ENCODE measurements around the gene NAPA. TPM values are rescaled to one million over a fixed set of nuclear protein-coding genes. Genes with fewer than 3 reads are reported as not detected.
A peak's percentile ranks its signal among the peaks of the same experiment; 100 is the strongest.

The NAPA gene
- total RNA-seq, 1 experiment from 2014 or later = 61.3 TPM

- ATAC-seq = no peak
Measured at GRCh38 chr19:47494729-47495128, 20.1 kb downstream of the NAPA start.

GRCh38 chr19:47494211-47494547, 20.7 kb downstream of the NAPA start:
- POLR2A ChIA-PET = no interaction called here
- Mint-ChIP-seq H3K36me3 (peaks cover 7% of the 10 kb centered on the region; the same call in 1 of the 2 replicates), H3K9me3 (no peaks in the 10 kb centered on the region), H3K27ac (no peak overlapping the region; the same call in 1 of the 2 replicates), H3K4me1 (peaks cover 5% of the 10 kb centered on the region; the same call in 1 of the 2 replicates), H3K27me3 (ENCODE audit: low read depth) (no peaks in the 10 kb centered on the region), H3K4me3 (no peak overlapping the region)
- DNase-seq (ENCODE audit: low spot score) (no peak), ATAC-seq (no peak)
- CTCF ChIA-PET = interaction anchor here (3.5 kb wide), 1 partner anchor 10 kb away, joined by 13 read pairs; the partner anchor contains the start of gene KPTN
- TF ChIP-seq ZNF281 (CRISPR knock-in tag; IDR thresholded peaks at IDR 0.05) = no peak
- no peak for TF ChIP-seq ARID4B (CRISPR knock-in tag; IDR thresholded peaks at IDR 0.05; ENCODE audit: borderline replicate concordance)
- TF ChIP-seq TCF7 (CRISPR knock-in tag; IDR thresholded peaks at IDR 0.05; ENCODE audit: low read depth) = no peak
- no peak for TF ChIP-seq JUN (CRISPR knock-in tag; IDR thresholded peaks at IDR 0.05)
- no peak for TF ChIP-seq ZNF232 (CRISPR knock-in tag; IDR thresholded peaks at IDR 0.05)
- no peak for TF ChIP-seq TP53 (CRISPR knock-in tag; IDR thresholded peaks at IDR 0.05)
- TF ChIP-seq USF1 (CRISPR knock-in tag; IDR thresholded peaks at IDR 0.05) = no peak
- no peak for TF ChIP-seq IRF1 (CRISPR knock-in tag; IDR thresholded peaks at IDR 0.05)
- no peak for TF ChIP-seq CREM (CRISPR knock-in tag; IDR thresholded peaks at IDR 0.05)
- no peak for TF ChIP-seq GRHL2 (CRISPR knock-in tag; IDR thresholded peaks at IDR 0.05; ENCODE audit: insufficient replicate concordance, severe bottlenecking)

More at GRCh38 chr19:47494729-47495128, 20.1 kb downstream of the NAPA start:
- TF ChIP-seq HMGA2 (CRISPR knock-in tag; IDR thresholded peaks at IDR 0.05) = no peak
- peaks cover 10% of the 10 kb centered on the region for H3K4me1 Mint-ChIP-seq
- no peak overlapping the region for H3K4me3 Mint-ChIP-seq
- CTCF ChIA-PET = interaction anchor here (1.5 to 3.5 kb wide), 2 partner anchors 10 to 58 kb away, joined by 7 to 13 read pairs; partner anchors contain the start of gene KPTN
- no peak overlapping the region for H3K27ac Mint-ChIP-seq
- H3K36me3 Mint-ChIP-seq = peaks cover 7% of the 10 kb centered on the region; the same call in 1 of the 2 replicates
- POLR2A ChIA-PET = no interaction called here
- no peaks in the 10 kb centered on the region for H3K27me3 Mint-ChIP-seq (ENCODE audit: low read depth)
- DNase-seq (ENCODE audit: low spot score) = no peak
- no peaks in the 10 kb centered on the region for H3K9me3 Mint-ChIP-seq

GRCh38 chr19:47493378-47494210, 21.3 kb downstream of the NAPA start:
- ChIA-PET POLR2A (no interaction called here), CTCF (interaction anchor here (0.6 to 3.5 kb wide), 3 partner anchors 9 to 14 kb away, joined by 3 to 13 read pairs (median 10); partner anchors contain the start of gene KPTN)
- Mint-ChIP-seq H3K4me3 (no peak overlapping the region), H3K4me1 (peaks cover 5% of the 10 kb centered on the region; the same call in 1 of the 2 replicates), H3K9me3 (no peaks in the 10 kb centered on the region), H3K36me3 (peaks cover 5% of the 10 kb centered on the region; the same call in 1 of the 2 replicates), H3K27ac (peak overlapping the region; percentile 65; the same call in 1 of the 2 replicates), H3K27me3 (ENCODE audit: low read depth) (no peaks in the 10 kb centered on the region)
- ATAC-seq (no peak), DNase-seq (ENCODE audit: low spot score) (no peak)
- TF ChIP-seq HMGXB4 (CRISPR knock-in tag; IDR thresholded peaks at IDR 0.05) (no peak), FOXJ3 (CRISPR knock-in tag; IDR thresholded peaks at IDR 0.05; ENCODE audit: borderline replicate concordance) (no peak), ZNF317 (CRISPR knock-in tag; IDR thresholded peaks at IDR 0.05; ENCODE audit: borderline replicate concordance, low read depth) (no peak), USF2 (CRISPR knock-in tag; IDR thresholded peaks at IDR 0.05) (no peak), CREB1 (CRISPR knock-in tag; IDR thresholded peaks at IDR 0.05) (no peak), TEAD1 (CRISPR knock-in tag; IDR thresholded peaks at IDR 0.05) (no peak), FOXK1 (CRISPR knock-in tag; IDR thresholded peaks at IDR 0.05) (no peak), ZNF219 (CRISPR knock-in tag; IDR thresholded peaks at IDR 0.05; ENCODE audit: borderline replicate concordance) (no peak), TCF7 (CRISPR knock-in tag; IDR thresholded peaks at IDR 0.05; ENCODE audit: low read depth) (no peak)
